Gastroesophageal sphincter (tissue), 4 donors: Measurements from ENCODE around the gene CDH4. TPM values are rescaled to one million over a fixed set of nuclear protein-coding genes. Genes with fewer than 3 reads are reported as not detected.

Experiments used
- ATAC-seq: fragments of 150-250 bp; one replicate; pipeline ENCODE4 v1.9.1; 2016; ENCODE audit warnings: mild to moderate bottlenecking, moderate library complexity
- H3K27ac ChIP-seq, 4 donors: fragments of 200-600 bp; sonication (generic) in 3 of 4; 1 replicate in 3 of 4; 2 replicates in 1 of 4; pipeline ENCODE4 v1.5.1; 2016 to 2019
- H3K27me3 ChIP-seq: fragments of 200-600 bp; sonication (generic); one replicate; pipeline ENCODE4 v1.5.1; 2019
- H3K36me3 ChIP-seq, 2 donors: fragments of 200-600 bp; sonication (generic); one replicate each; pipeline ENCODE4 v1.5.1; 2019; ENCODE audit warnings: control low read depth in 1 of 2
- H3K4me1 ChIP-seq, 3 donors: fragments of 200-600 bp; sonication (generic); 1 replicate in 2 of 3; 2 replicates in 1 of 3; pipeline ENCODE4 v1.5.1; 2016 to 2019; ENCODE audit warnings: control low read depth in 2 of 3
- H3K4me3 ChIP-seq, 2 donors: fragments of 200-600 bp; sonication (generic); one replicate each; pipeline ENCODE4 v1.5.1; 2019; ENCODE audit warnings: mild to moderate bottlenecking in 1 of 2, moderate library complexity in 1 of 2
- H3K9me3 ChIP-seq, 3 donors: fragments of 200-600 bp; sonication (generic); one replicate each; pipeline ENCODE4 v1.5.1; 2017 to 2019; ENCODE audit warnings: control low read depth in 2 of 3
- CTCF ChIP-seq, 4 experiments: fragments of 200-600 bp in 2 of 4; fragments of 450-650 bp in 2 of 4; sonication (generic) in 1 of 4; IDR thresholded peaks; one replicate each; pipeline ENCODE4 v1.5.1; 2017 to 2019; ENCODE audit warnings: antibody characterized with exemption in 4 of 4, mild to moderate bottlenecking in 2 of 4, moderate library complexity in 2 of 4
- EP300 ChIP-seq: sonication (generic); formaldehyde crosslinking; IDR thresholded peaks from one replicate; pipeline ENCODE4 v1.6.1; 2017; ENCODE audit warnings: antibody characterized with exemption, mild to moderate bottlenecking
- POLR2A ChIP-seq, 2 donors: fragments of 450-650 bp; IDR thresholded peaks; one replicate each; pipeline ENCODE4 v1.6.1; 2017; ENCODE audit warnings: antibody characterized with exemption in 2 of 2, mild to moderate bottlenecking in 2 of 2, moderate library complexity in 1 of 2
- POLR2AphosphoS5 ChIP-seq: sonication (generic); formaldehyde crosslinking; IDR thresholded peaks from one replicate; pipeline ENCODE4 v1.6.1; 2017; ENCODE audit warnings: antibody characterized with exemption
- WGBS, 2 donors: methylation state at CpG; one replicate each; pipeline ENCODE4 v1.1.5; 2018; ENCODE audit warnings: low coverage in 1 of 2; 5-methylcytosine and 5-hydroxymethylcytosine counted together
- total RNA-seq, 4 donors: library from RNA; depleted of rRNA; stranded (reverse); fragments of >200 nt; gene quantifications; one replicate each; pipeline ENCODE4 v1.1.0, GENCODE V29; 2016

CDH4 gene
- total RNA-seq, 4 donors from 2014 or later: under 0.01 to 1.5 (median 0.42) TPM; not detected in 1

GRCh38 chr20:61700595-61701140, 448.6 kb downstream of the CDH4 start:
- ATAC-seq: no peak
- H3K27me3 ChIP-seq: peaks cover 51% of the 10 kb centered on the region
- no peak overlapping the region for H3K4me3 ChIP-seq
- H3K9me3 ChIP-seq: no peaks in the 10 kb centered on the region
- H3K36me3 ChIP-seq: no peaks in the 10 kb centered on the region
- WGBS, 2 donors: 84 to 100% methylated on average over 1 to 5 of the region's 24 CpGs
- H3K4me1 ChIP-seq: no peaks in the 10 kb centered on the region
- no peak overlapping the region for H3K27ac ChIP-seq
- TF ChIP-seq POLR2A (IDR thresholded peaks at IDR 0.05) (no peak), CTCF (IDR thresholded peaks at IDR 0.05) (no peak), POLR2AphosphoS5 (no peak), EP300 (no peak)

- Histone ChIP-seq H3K4me3 (no peak overlapping the region), H3K27ac (no peak overlapping the region), H3K36me3 (no peaks in the 10 kb centered on the region), H3K9me3 (no peaks in the 10 kb centered on the region), H3K4me1 (no peaks in the 10 kb centered on the region), H3K27me3 (peaks cover 48% of the 10 kb centered on the region)
- no peak for ATAC-seq
- TF ChIP-seq CTCF (IDR thresholded peaks at IDR 0.05): no peak
- TF ChIP-seq EP300: no peak
- WGBS, 2 donors: 94% methylated on average over 9 of the region's 14 CpGs; no CpG with 5 or more reads in 1 of the 2 donors
Observed at GRCh38 chr20:61701401-61701800, 449.3 kb downstream of the CDH4 start.

GRCh38 chr20:61701802-61702201, 449.7 kb downstream of the CDH4 start:
- Histone ChIP-seq H3K4me1 (no peaks in the 10 kb centered on the region), H3K36me3 (no peaks in the 10 kb centered on the region), H3K27me3 (peaks cover 46% of the 10 kb centered on the region), H3K27ac (no peak overlapping the region), H3K4me3 (no peak overlapping the region), H3K9me3 (no peaks in the 10 kb centered on the region)
- TF ChIP-seq POLR2A (IDR thresholded peaks at IDR 0.05): no peak
- TF ChIP-seq EP300: no peak
- TF ChIP-seq CTCF (IDR thresholded peaks at IDR 0.05): no peak
- TF ChIP-seq POLR2AphosphoS5: no peak
- WGBS, 2 donors: 77% methylated on average over 11 of the region's 12 CpGs; no CpG with 5 or more reads in 1 of the 2 donors
- no peak for ATAC-seq

GRCh38 chr20:61702246-61702645, 450.2 kb downstream of the CDH4 start:
- Histone ChIP-seq H3K27me3 (peaks cover 45% of the 10 kb centered on the region), H3K36me3 (no peaks in the 10 kb centered on the region), H3K9me3 (no peaks in the 10 kb centered on the region), H3K27ac (no peak overlapping the region), H3K4me1 (no peaks in the 10 kb centered on the region), H3K4me3 (no peak overlapping the region)
- ATAC-seq: no peak
- 81 to 89% methylated on average over 12 to 16 of the region's 16 CpGs for WGBS, 2 donors
- TF ChIP-seq POLR2AphosphoS5 (no peak), CTCF (IDR thresholded peaks at IDR 0.05) (no peak), POLR2A (IDR thresholded peaks at IDR 0.05) (no peak), EP300 (no peak)

GRCh38 chr20:61704661-61705060, 452.6 kb downstream of the CDH4 start:
- TF ChIP-seq EP300 (no peak), POLR2AphosphoS5 (no peak), CTCF (IDR thresholded peaks at IDR 0.05) (no peak), POLR2A (IDR thresholded peaks at IDR 0.05) (no peak)
- no peak for ATAC-seq
- WGBS, 2 donors: 80 to 90% methylated on average over 4 to 7 of the region's 7 CpGs

More at GRCh38 chr20:61704661-61705060, 452.6 kb downstream of the CDH4 start:
- no peak overlapping the region for H3K4me3 ChIP-seq
- H3K27me3 ChIP-seq: peaks cover 41% of the 10 kb centered on the region
- H3K27ac ChIP-seq: no peak overlapping the region
- H3K36me3 ChIP-seq: no peaks in the 10 kb centered on the region
- H3K9me3 ChIP-seq: no peaks in the 10 kb centered on the region
- no peaks in the 10 kb centered on the region for H3K4me1 ChIP-seq
